Activated gamma-delta T cell (primary cell): Measurements from ENCODE around the gene SIRPA.

Source experiments
- DNase-seq: peaks from one replicate; lab custom pipeline; 2025; lab: John Stamatoyannopoulos, UW

Gene SIRPA

DNA sequence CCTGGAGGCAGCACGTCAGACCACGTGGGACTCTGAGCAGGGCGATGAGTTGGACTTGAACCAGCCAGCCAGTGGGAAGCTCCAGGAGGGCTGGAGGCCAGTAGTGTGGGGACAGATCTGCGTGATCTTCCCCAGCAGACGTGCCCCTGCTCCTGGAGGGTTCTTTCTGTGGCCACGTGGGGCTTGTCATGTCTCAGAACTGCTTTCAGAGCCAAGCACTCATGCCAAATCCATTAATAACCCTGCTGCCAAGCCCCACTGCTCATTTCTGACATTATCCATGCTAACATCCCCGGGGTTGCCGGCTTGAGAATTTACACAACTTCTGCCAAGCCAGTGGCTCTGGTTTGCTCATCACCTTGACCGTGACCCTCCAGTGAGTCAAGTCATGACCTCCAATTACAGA, 38.3 kb downstream of the SIRPA start:
- no peak for DNase-seq

GRCh38 chr20:1934156-1934555, 38.9 kb downstream of the SIRPA start:
- DNase-seq = no peak

GRCh38 chr20:1934721-1935573, 39.7 kb downstream of the SIRPA start:
- no peak for DNase-seq

DNA sequence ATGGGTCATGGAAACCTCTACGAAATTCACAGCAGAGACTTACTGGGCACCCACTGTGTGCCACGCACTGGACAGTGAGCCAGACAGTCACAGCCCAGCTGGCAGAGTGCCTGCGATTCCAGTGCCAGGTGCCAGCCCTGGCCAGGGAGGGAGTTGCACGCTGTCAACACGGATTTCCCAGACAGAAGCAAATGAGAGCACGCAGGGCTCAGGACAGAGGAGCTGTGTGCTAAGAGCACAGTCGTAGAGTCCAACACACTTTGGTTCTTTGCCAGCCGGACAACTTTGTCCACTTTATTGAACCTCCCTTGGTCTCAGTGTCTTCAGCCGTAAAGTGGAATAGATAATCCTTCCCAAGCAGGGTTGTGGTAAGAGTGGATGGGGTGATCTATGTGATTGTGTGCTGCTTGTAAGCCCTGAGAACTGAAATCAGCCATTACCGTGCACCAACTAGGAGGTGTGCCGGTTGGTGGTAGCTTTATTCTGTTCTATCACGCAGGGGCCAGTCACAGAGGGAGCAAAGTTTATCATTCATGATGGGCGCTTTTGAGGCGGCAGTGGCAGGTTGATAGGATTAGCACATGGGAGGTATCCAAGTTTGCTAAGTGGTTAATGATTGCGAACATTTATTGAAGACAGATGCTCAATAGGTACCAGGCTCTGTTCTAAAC, 40.6 kb downstream of the SIRPA start:
- no peak for DNase-seq

GRCh38 chr20:1937316-1937976, 42.2 kb downstream of the SIRPA start:
- DNase-seq = no peak

DNA sequence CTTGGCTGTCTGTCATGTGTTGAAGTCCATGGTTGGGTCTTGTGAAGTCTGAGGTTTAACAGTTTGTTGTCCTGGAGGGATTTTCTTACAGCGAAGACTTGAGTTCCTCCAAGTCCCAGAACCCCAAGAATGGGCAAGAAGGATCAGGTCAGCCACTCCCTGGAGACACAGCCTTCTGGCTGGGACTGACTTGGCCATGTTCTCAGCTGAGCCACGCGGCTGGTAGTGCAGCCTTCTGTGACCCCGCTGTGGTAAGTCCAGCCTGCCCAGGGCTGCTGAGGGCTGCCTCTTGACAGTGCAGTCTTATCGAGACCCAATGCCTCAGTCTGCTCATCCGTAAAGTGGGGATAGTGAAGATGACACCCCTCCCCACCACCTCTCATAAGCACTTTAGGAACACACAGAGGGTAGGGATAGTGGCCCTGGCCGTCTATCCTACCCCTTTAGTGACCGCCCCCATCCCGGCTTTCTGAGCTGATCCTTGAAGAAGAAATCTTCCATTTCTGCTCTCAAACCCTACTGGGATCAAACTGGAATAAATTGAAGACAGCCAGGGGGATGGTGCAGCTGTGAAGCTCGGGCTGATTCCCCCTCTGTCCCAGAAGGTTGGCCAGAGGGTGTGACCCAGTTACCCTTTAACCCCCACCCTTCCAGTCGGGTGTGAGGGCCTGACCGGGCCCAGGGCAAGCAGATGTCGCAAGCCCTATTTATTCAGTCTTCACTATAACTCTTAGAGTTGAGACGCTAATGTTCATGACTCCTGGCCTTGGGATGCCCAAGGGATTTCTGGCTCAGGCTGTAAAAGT, 43.5 kb downstream of the SIRPA start:
- no peak for DNase-seq

DNA sequence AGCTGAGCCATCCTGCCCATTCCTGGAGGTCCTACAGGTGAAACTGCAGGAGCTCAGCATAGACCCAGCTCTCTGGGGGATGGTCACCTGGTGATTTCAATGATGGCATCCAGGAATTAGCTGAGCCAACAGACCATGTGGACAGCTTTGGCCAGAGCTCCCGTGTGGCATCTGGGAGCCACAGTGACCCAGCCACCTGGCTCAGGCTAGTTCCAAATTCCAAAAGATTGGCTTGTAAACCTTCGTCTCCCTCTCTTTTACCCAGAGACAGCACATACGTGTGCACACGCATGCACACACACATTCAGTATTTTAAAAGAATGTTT, 44.0 kb downstream of the SIRPA start:
- DNase-seq = no peak

DNA sequence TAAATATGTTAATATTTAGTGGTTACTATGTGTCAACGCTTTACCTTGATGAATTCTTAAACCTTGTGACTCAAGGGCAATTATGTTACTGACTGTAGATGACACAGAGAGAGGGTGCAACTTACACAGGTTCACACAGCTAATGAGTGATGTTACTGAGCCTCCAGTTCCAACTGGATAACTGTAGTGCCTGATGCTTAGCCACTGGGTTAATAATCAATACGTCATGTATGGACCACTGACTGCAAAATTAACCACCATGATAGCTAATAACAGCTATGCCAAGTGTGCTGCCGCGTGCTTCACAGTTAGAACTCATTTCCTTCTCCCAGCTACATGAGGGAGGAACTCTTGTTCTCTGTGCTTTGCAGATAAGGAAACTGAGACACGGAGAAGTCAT, 45.4 kb downstream of the SIRPA start:
- no peak for DNase-seq

DNA sequence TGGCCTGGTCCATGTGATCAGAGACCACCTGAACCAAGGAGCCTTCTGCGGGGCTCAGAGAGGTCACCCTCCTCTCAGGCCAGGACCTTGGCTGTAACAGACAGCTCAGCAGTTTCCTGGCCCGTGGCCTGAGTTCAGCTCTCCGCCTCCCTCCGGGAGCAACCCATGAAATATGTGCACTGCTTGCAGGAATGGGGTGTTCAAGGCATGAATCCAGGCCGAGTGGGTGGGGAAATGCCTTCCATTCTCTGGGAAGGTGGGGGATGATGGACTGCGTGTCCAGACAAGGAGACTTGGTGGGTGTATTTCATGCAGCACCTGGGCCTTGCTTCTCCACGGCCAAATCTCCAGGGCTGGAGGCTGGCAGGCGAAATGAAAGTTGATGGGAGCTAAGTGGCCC, 46.0 kb downstream of the SIRPA start:
- DNase-seq = no peak

DNA sequence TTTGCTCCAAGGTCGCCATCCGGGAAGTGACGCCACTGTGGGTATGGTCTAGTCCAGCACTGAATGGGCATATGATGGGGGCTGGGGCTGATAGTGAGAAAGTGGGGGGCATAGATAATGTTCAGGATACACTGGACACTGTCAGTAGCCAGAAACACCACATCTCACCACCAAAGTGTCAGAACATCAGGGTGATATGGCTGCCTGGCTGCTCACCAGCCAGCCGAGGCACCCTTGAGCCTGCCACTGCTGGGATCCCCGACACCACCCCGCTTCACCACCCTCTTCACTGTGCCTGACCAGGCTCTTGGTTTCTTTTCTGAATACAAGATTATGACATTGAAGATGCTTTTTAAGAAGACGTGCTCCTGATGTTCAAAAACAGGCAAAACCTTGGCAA, 46.9 kb downstream of the SIRPA start:
- no peak for DNase-seq

DNA sequence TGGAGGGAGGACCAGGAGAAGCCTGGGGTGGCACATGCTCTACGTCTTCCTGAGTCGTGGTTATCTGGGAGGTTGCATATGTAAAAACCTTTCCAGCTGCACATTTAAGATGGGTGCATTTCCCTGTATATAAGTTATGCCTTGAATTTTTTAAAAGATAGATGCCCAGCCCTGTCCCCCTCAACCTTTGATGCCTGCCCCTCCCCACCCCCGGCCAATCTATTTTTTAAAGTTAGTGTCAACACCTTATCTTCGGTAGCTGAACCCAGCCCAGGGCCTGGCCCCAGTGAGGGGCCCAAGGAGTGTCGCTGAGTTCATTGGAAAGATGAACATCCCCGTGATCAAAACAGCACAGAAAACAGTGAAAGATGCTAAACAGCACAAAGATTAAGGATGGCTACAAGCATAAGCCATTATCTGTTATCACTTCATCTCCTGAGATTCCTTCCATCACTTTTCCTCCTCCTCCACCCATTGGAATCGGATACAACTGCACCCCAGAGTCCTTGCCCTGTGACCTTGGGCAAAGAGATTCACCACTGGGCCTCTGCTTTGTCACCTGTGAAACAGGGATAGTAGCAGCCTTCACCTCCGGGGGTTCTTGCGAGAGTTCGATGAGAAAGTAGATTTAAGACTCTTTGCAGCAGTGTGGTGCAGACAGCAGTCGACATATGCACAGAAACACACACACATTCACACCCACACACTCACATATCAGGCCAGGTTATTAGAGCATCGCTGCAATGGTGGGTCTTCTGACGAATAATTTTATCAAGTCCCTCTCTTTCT, 47.5 kb downstream of the SIRPA start:
- no peak for DNase-seq

DNA sequence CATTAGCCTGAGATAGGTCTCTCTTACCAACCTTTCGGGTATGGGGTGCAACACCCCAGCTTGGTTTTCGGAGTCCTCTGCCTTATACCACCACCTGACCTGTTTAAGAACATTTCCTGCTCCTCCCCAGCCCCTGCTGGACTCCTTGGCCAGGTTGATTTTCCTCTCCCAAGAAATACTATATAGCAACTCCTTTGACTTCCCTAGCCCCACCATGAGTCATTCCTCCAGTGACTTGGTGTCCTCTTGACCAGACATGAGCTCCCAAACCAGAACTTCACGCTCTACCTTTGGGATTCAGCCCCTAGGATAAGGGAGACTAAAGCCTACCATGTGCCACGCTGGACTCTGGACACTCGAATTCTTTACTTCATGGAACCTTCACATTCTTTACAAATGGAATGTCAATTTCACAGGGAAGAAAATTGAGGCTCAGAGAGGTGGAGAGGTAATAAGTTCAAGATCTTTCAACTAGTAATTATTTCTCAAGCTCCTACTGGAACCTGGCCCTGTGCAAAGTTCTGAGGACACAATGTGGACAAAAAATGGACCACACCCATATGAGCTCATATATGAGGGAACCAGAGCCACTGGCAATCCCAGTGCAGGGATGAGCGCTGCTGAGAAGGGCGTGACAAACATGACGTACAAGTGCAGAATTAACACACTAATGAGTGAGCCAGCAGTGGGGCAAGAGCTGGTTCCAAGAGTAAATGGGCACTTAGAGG, 48.2 kb downstream of the SIRPA start:
- DNase-seq = no peak

- no peak for DNase-seq
These were observed 49.3 kb downstream of the SIRPA start for GRCh38 chr20:1944345-1945091.

GRCh38 chr20:1945134-1945618, 50.0 kb downstream of the SIRPA start:
- DNase-seq = no peak

DNA sequence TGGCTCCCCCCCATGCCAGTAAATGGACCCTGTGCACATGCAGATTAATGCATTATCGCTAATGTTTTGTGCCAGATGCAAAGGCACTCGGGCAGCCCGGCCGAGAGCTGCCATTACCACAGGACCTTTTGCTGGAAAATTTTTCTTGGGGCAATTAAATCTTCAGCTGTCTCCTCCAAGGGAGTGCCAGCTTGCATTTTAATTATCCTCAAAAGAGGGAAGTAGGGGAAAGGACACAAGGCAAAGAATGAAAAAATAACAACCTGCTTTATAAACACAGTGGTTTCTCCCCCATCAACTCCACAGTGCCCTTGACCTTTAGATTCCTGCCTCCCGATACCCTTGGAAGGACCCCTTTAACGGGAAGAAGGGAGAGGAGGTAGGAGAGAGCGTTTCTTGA, 50.5 kb downstream of the SIRPA start:
- DNase-seq = no peak

DNA sequence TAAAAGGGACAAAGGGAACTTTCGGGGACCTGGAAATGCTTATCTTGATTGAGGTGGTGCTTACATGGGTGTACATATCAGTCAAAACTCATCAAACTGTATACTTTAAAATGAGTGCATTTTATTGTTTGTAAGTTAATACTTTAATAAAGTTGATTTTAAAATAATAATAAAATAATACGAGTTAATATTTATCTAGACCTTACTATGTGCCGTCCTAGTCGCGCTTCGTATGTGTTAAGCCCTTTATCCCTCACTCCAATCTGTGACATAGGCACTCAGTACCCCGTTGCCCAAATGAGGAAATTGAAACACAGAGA, 51.2 kb downstream of the SIRPA start:
- DNase-seq = no peak

GRCh38 chr20:1946762-1947534, 51.7 kb downstream of the SIRPA start:
- no peak for DNase-seq

DNA sequence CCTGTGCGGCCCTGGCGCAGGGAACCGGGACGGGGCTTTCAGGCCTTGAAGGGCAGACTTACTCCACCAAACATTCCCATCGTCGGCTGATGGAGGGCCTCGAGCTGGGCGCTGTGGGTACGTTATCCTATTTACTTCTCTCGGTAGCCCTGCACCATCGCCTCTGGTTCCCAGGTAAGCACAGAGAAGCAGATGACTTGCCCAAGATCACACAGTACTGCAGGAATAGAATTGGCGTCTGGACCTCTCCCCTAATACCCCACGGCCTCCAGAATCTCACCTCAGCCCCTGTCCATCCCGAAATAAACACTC, 52.3 kb downstream of the SIRPA start:
- DNase-seq = no peak

DNA sequence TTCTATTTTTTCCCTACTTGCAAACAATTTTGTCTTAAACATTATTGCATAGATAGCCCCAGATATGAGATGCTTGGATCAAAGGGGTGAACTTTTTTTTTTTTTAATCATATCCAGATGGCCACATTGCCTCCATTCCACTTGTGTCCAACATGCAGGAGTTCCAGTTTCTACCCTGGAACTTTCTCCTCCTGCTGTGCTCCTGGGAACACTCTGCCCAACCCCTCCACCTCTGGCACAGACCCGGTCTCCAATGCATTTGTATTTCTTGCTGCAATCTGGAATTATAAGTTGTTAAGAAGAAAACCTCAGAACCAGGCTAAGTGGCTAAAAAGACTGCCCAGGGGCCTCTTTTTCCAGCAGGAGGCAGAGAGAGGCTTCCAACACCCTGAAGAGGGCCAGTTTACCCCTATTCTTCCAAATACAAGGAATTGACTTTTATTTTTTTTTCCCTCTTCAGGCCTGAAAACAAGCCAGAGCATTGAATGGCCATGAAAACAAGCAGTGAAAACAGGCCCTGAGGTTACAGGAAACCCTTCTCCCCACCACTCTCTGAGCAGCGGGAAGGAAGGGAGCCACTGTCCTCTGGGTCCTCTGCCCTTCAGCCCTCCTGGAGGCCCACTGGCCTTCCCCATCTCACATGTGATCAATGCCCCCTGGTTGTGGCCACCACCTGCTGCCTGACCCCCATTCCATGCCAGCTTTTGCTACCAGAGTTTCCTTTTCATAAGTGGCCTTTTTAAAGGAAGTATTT, 54.3 kb downstream of the SIRPA start:
- DNase-seq = no peak
